Suprapubic skin (tissue), 3 donors: ENCODE results near the gene PML.

ENCODE experiments used
- EP300 ChIP-seq: sonication (generic); formaldehyde crosslinking; IDR thresholded peaks from one replicate; pipeline ENCODE4 v1.6.1; 2017; ENCODE audit warnings: antibody characterized with exemption
- POLR2A ChIP-seq, 2 donors: fragments of 450-650 bp; IDR thresholded peaks; one replicate each; pipeline ENCODE4 v1.6.1; 2017; ENCODE audit warnings: antibody characterized with exemption in 2 of 2, mild to moderate bottlenecking in 2 of 2, moderate library complexity in 2 of 2
- TF ChIP-seq, protein P1 (sequence below), 2 donors: fragments of 200-600 bp in 1 of 2; fragments of 450-650 bp in 1 of 2; sonication (generic) in 1 of 2; IDR thresholded peaks; one replicate each; pipeline ENCODE4 v1.5.1; 2016 to 2019; ENCODE audit warnings: antibody characterized with exemption in 2 of 2, mild to moderate bottlenecking in 1 of 2, moderate library complexity in 1 of 2

DNA sequence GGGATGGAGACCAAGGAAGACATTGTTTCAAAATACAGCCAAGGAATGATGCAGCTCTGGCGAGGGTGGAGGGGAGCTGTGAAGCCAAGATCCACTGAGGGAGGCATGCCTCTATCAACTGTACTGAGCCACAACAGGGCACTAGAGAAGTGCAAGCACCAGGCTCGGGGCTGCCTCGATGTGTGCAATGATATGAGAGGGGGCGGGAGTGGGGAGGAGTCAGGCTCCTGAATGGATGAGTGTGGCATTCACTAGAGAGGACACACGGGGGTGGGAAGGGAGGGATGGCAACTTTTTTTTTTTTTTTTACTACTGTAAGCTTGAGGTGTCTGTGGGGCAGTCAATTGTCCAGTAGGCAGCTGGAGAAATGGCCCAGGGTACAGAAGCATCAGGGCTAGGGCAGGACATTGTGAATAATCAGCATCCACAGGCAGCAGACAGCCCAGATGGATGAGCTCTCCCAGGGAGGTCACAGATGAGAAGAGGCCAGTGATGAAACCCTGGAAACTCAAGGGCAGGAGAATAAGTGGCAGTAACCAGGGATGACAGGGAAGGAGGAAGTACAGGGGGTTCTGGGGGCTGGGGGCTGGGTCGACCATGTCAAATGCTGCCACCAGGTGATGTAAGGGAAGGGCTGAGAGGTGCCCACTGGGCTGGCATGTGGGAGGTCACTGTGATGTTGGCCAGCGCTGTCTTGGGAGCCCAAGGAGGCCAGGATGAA, 8.3 kb upstream of the PML start:
- no peak for TF ChIP-seq POLR2A (IDR thresholded peaks at IDR 0.05)
- TF ChIP-seq, protein P1, sequence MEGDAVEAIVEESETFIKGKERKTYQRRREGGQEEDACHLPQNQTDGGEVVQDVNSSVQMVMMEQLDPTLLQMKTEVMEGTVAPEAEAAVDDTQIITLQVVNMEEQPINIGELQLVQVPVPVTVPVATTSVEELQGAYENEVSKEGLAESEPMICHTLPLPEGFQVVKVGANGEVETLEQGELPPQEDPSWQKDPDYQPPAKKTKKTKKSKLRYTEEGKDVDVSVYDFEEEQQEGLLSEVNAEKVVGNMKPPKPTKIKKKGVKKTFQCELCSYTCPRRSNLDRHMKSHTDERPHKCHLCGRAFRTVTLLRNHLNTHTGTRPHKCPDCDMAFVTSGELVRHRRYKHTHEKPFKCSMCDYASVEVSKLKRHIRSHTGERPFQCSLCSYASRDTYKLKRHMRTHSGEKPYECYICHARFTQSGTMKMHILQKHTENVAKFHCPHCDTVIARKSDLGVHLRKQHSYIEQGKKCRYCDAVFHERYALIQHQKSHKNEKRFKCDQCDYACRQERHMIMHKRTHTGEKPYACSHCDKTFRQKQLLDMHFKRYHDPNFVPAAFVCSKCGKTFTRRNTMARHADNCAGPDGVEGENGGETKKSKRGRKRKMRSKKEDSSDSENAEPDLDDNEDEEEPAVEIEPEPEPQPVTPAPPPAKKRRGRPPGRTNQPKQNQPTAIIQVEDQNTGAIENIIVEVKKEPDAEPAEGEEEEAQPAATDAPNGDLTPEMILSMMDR (IDR thresholded peaks at IDR 0.05): no peak
- TF ChIP-seq EP300: no peak
